ENCODE results near the gene ATP5PO.

The ATP5PO gene

GRCh38 chr21:33915368-33916199 lies at the start of gene ATP5PO:
ATP5PO (minus strand) TSS chr21:33915804; CDS start chr21:33915763, 41 bp downstream.
- DNase-seq = peak; percentile 99

GRCh38 chr21:33964706-33965325 lies 49.2 kb upstream of the ATP5PO start:
- DNase-seq = no peak

- DNase-seq = no peak
These were observed 48.4 kb upstream of the ATP5PO start for GRCh38 chr21:33963848-33964555.

GRCh38 chr21:33962290-33962689 lies 46.7 kb upstream of the ATP5PO start:
- DNase-seq = no peak

GRCh38 chr21:33961061-33961460 lies 45.5 kb upstream of the ATP5PO start:
- no peak for DNase-seq

- DNase-seq = no peak
These were observed 44.1 kb upstream of the ATP5PO start for GRCh38 chr21:33959680-33960079.

GRCh38 chr21:33954395-33954794 lies 38.8 kb upstream of the ATP5PO start:
- DNase-seq = no peak

- no peak for DNase-seq
These were observed 35.9 kb upstream of the ATP5PO start for GRCh38 chr21:33951276-33952178.

- no peak for DNase-seq
These were observed 35.0 kb upstream of the ATP5PO start for GRCh38 chr21:33950431-33951079.

GRCh38 chr21:33949516-33950430 lies 34.2 kb upstream of the ATP5PO start:
- DNase-seq = no peak

GRCh38 chr21:33948951-33949444 lies 33.4 kb upstream of the ATP5PO start:
- DNase-seq = no peak

GRCh38 chr21:33948096-33948950 lies 32.7 kb upstream of the ATP5PO start:
- peak; percentile 13 for DNase-seq

- no peak for DNase-seq
These were observed 32.0 kb upstream of the ATP5PO start for GRCh38 chr21:33947451-33948095.

GRCh38 chr21:33945652-33946270 lies 30.2 kb upstream of the ATP5PO start:
- no peak for DNase-seq

- no peak for DNase-seq
These were observed 28.7 kb upstream of the ATP5PO start for GRCh38 chr21:33944185-33944763.

- DNase-seq = no peak
These were observed 27.7 kb upstream of the ATP5PO start for GRCh38 chr21:33943293-33943692.

- no peak for DNase-seq
These were observed 26.8 kb upstream of the ATP5PO start for GRCh38 chr21:33942426-33942825.

- DNase-seq = no peak
These were observed 25.3 kb upstream of the ATP5PO start for GRCh38 chr21:33940881-33941245.
